Loucy (cell line): Measurements from ENCODE around the gene MRNIP.
A peak's percentile ranks its signal among the peaks of the same experiment; 100 is the strongest.

Source experiments
- H2AFZ ChIP-seq: fragments of 200-600 bp; sonication (generic); 2 replicates; pipeline ENCODE4 v1.6.0; 2016; ENCODE audit warnings: antibody characterized with exemption, mild to moderate bottlenecking, low read length, moderate library complexity
- H3F3A ChIP-seq: fragments of 200-600 bp; 2 replicates; pipeline ENCODE4 v1.6.0; 2016; ENCODE audit warnings: antibody characterized with exemption, low read depth, mild to moderate bottlenecking
- H3K27me3 ChIP-seq: fragments of 200-600 bp; sonication (generic); 2 replicates; pipeline ENCODE4 v1.6.1; 2014; ENCODE audit warnings: low read length, mild to moderate bottlenecking; ENCODE audit not compliant: insufficient read depth, poor library complexity, severe bottlenecking
- H3K36me3 ChIP-seq: fragments of 200-600 bp; sonication (generic); 2 replicates; pipeline ENCODE4 v1.6.1; 2016; ENCODE audit warnings: low read length; ENCODE audit not compliant: insufficient read depth
- H3K4me1 ChIP-seq: fragments of 200-600 bp; sonication (generic); 2 replicates; pipeline ENCODE4 v1.5.1; 2014; ENCODE audit warnings: low read length, mild to moderate bottlenecking; ENCODE audit not compliant: insufficient read depth, poor library complexity, severe bottlenecking
- H3K4me2 ChIP-seq: fragments of 200-600 bp; sonication (generic); 2 replicates; pipeline ENCODE4 v1.6.0; 2014; ENCODE audit warnings: antibody characterized with exemption, low read length, low read depth, mild to moderate bottlenecking; ENCODE audit not compliant: poor library complexity, severe bottlenecking
- H3K4me3 ChIP-seq: fragments of 200-600 bp; sonication (generic); 2 replicates; pipeline ENCODE4 v1.5.1; 2014; ENCODE audit warnings: low read length, mild to moderate bottlenecking, mixed read lengths; ENCODE audit not compliant: poor library complexity, severe bottlenecking
- H3K79me2 ChIP-seq: fragments of 200-600 bp; sonication (generic); 2 replicates; pipeline ENCODE4 v1.6.1; 2014; ENCODE audit warnings: low read length; ENCODE audit not compliant: insufficient read depth
- H3K9ac ChIP-seq: fragments of 200-600 bp; sonication (generic); 2 replicates; pipeline ENCODE4 v1.6.0; 2014; ENCODE audit warnings: mild to moderate bottlenecking, low read depth, low read length, moderate library complexity; ENCODE audit not compliant: poor library complexity, severe bottlenecking
- H3K9me2 ChIP-seq: fragments of 200-600 bp; sonication (generic); replicated peaks from 2 replicates; pipeline ENCODE4 v1.6.1; 2016; ENCODE audit warnings: low read depth, low read length, mixed read lengths
- H3K9me3 ChIP-seq: fragments of 200-600 bp; sonication (generic); 2 replicates; pipeline ENCODE4 v1.6.1; 2014; ENCODE audit warnings: mild to moderate bottlenecking, antibody characterized with exemption, low read length, low read depth; ENCODE audit not compliant: insufficient read depth
- H4K20me1 ChIP-seq: fragments of 200-600 bp; sonication (generic); 2 replicates; pipeline ENCODE4 v1.6.0; 2014; ENCODE audit warnings: antibody characterized with exemption, low read length, mild to moderate bottlenecking; ENCODE audit not compliant: insufficient read depth, poor library complexity, severe bottlenecking
- CTCF ChIP-seq: fragments of 200-600 bp; sonication (generic); conservative IDR thresholded peaks from 2 replicates; pipeline ENCODE4 v1.5.1; 2014; ENCODE audit warnings: mild to moderate bottlenecking, antibody characterized with exemption, low read length
- EZH2phosphoT487 ChIP-seq: fragments of 200-600 bp; IDR thresholded peaks from 2 replicates; pipeline ENCODE4 v1.6.1; 2018; ENCODE audit warnings: antibody characterized with exemption, mild to moderate bottlenecking, moderate library complexity, borderline replicate concordance

Gene MRNIP

DNA sequence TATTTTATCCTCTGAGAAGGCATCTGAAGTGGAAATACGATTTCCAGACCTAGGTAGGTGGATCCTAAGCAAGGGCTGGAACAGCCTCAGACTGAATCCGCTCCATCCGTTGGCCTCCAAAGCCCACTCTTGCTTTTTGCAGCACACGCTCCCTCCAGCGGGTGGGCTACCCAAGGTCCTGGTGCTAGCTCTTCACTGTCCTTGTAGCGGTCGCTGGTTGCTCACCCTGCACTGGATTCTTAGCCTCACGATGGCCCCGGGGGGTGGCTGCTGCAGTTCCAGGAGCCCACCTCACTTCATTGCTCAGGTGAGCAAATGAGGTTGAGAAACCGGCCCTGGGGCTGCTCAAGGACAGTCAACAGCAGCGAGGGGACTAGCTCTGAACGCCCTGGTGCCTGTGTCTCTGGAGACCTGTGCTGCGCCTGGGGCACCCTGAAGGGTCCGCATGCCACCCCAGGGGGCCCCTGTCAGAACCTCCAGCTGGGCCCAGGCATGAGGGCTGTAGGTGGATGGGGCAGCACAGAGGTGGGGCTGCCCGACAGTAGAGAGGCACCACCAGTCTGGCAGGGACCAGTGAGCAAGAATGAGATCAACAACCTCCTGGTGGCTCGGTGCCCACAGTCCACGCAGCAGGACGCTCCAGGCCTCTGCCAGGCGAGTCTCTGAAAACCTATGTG is 56.3 kb downstream of the MRNIP start:
- H4K20me1 ChIP-seq, result peaks cover 14% of the 10 kb centered on the region
- no peak for TF ChIP-seq CTCF
- no peak for TF ChIP-seq EZH2phosphoT487
- H3K4me2 ChIP-seq, result no peak overlapping the region
- H3K9ac ChIP-seq, result no peak overlapping the region
- no peaks in the 10 kb centered on the region for H3K9me3 ChIP-seq
- H3F3A ChIP-seq, result no peaks in the 10 kb centered on the region
- H3K4me3 ChIP-seq, result no peak overlapping the region
- H3K9me2 ChIP-seq, result no peaks in the 10 kb centered on the region
- H3K79me2 ChIP-seq, result peaks cover 18% of the 10 kb centered on the region
- H2AFZ ChIP-seq, result no peak overlapping the region
- peaks cover 14% of the 10 kb centered on the region for H3K4me1 ChIP-seq
- no peaks in the 10 kb centered on the region for H3K27me3 ChIP-seq
- peaks cover 6% of the 10 kb centered on the region; the same call in 1 of the 2 replicates for H3K36me3 ChIP-seq

DNA sequence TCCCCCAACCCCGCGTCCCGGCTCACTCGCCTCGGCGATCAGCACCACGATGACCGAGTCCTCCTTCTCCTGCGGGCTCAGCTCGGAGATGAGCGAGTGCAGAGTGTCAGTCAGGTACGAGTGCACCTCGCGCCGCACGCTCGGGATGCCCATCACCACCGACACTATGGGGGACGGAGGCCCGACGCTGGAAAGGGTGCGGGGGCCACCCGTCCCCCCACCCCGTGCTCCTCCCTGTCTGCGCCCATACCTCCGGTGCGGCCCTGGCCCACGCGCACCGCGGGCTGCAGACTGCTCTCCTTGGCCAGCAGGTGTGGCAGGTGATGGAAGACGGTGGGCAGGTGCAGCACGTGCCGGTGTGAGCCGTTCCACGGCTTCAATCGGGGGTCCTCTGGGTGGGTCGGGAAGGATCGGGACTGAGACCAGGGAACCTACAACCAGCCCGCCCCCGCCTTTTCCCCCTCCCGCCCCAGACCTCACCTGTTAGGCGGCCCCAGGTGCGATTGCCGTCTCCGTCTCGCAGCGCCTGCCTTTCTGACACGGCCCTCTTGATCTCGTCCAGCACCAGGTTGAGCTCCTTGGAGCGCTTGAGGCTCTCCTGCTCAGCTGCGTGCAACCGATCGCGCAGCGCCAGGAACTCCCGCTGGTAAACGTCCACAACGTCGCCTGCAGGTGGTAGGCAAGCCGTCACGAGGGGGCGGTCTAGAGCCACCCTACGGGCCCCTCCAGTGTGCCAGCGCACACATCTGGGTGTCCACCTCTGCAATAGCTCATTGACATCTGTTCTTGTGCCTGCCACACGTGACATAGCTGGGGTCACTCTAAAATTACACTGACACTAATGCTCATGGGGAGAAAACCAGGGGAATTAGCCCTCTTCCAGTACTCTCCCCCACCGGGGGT is 57.1 kb downstream of the MRNIP start:
- Histone ChIP-seq H3K4me2 (no peak overlapping the region), H3K4me1 (peaks cover 14% of the 10 kb centered on the region), H3K79me2 (peaks cover 18% of the 10 kb centered on the region), H3K9ac (no peak overlapping the region), H4K20me1 (peaks cover 14% of the 10 kb centered on the region), H3K36me3 (peaks cover 6% of the 10 kb centered on the region; the same call in 1 of the 2 replicates), H3K9me2 (no peaks in the 10 kb centered on the region), H3F3A (no peaks in the 10 kb centered on the region), H3K9me3 (no peaks in the 10 kb centered on the region), H3K27me3 (no peaks in the 10 kb centered on the region), H3K4me3 (no peak overlapping the region), H2AFZ (no peak overlapping the region)
- TF ChIP-seq EZH2phosphoT487 (no peak), CTCF (peak; percentile 26; the same call in 1 of the 2 replicates)

GRCh38 chr5:179800696-179801201 is 57.9 kb downstream of the MRNIP start:
- H3K4me2 ChIP-seq, result no peak overlapping the region
- H3K9me3 ChIP-seq, result no peaks in the 10 kb centered on the region
- no peaks in the 10 kb centered on the region for H3F3A ChIP-seq
- H4K20me1 ChIP-seq, result peaks cover 14% of the 10 kb centered on the region
- no peaks in the 10 kb centered on the region for H3K27me3 ChIP-seq
- no peak overlapping the region for H3K4me3 ChIP-seq
- no peaks in the 10 kb centered on the region for H3K9me2 ChIP-seq
- H3K36me3 ChIP-seq, result peaks cover 6% of the 10 kb centered on the region; the same call in 1 of the 2 replicates
- TF ChIP-seq CTCF, result no peak
- TF ChIP-seq EZH2phosphoT487, result no peak
- H3K9ac ChIP-seq, result no peak overlapping the region
- no peak overlapping the region for H2AFZ ChIP-seq
- peaks cover 15% of the 10 kb centered on the region for H3K79me2 ChIP-seq
- peaks cover 14% of the 10 kb centered on the region for H3K4me1 ChIP-seq
